ES-I3 (cell line): ENCODE results near the gene APBB1IP.

Source experiments
- H3K36me3 ChIP-seq: 2 replicates; pipeline ENCODE4 v1.6.1; 2013; ENCODE audit warnings: mild to moderate bottlenecking, low read length, control low read depth, moderate library complexity; ENCODE audit not compliant: insufficient read depth
- H3K4me1 ChIP-seq: 2 replicates; pipeline ENCODE4 v1.6.1; 2013; ENCODE audit warnings: mild to moderate bottlenecking, control low read depth, low read length; ENCODE audit not compliant: insufficient read depth
- H3K9ac ChIP-seq: 2 replicates; pipeline ENCODE4 v1.6.1; 2013; ENCODE audit warnings: low read depth, mild to moderate bottlenecking, low read length, moderate library complexity
- H3K9me3 ChIP-seq: 2 replicates; pipeline ENCODE4 v1.6.1; 2013; ENCODE audit warnings: mild to moderate bottlenecking, low read length, moderate library complexity; ENCODE audit not compliant: control insufficient read depth, insufficient read depth

The APBB1IP gene

DNA sequence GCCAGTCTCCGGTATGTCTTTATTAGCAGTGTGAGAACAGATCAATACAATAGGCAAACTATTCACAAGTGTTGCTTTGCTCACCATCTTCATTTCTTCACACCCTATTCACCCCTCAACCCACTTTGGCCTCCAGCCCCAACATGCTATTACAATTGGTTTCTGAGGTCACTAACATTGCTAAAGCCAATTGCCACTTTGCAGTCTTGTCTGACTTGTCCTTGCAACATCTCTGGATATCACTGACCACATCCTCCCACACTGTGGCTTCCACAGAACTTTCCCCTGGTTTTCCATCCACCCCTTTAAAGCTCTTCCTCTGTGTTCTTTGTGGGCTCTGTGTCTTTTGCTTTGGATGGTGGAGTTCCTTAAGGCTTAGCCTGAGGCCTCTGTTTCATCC lies 5.2 kb upstream of the APBB1IP start:
- Histone ChIP-seq H3K9ac (no peak overlapping the region), H3K36me3 (no peaks in the 10 kb centered on the region), H3K4me1 (no peaks in the 10 kb centered on the region), H3K9me3 (no peaks in the 10 kb centered on the region)

DNA sequence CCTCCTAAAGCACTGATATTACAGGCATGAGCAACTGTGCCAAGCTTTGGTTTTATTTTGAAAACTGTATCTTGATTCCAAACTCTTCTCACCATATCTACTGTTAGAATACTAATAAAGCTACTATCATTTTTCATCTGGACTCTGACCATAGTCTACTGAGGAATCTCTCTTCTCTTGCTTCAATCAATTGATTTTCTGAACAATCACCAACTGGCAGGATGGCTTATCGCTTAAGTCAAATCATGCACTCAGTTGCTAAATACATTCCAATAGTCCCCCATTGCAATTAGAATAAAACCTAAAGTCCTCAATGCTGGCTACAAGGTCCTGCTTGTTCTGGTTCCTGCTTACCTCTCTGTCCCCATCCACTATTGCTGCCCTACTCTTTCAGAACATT lies 2.3 kb upstream of the APBB1IP start:
- H3K9me3 ChIP-seq: no peaks in the 10 kb centered on the region
- no peaks in the 10 kb centered on the region for H3K4me1 ChIP-seq
- H3K36me3 ChIP-seq: no peaks in the 10 kb centered on the region
- no peak overlapping the region for H3K9ac ChIP-seq

DNA sequence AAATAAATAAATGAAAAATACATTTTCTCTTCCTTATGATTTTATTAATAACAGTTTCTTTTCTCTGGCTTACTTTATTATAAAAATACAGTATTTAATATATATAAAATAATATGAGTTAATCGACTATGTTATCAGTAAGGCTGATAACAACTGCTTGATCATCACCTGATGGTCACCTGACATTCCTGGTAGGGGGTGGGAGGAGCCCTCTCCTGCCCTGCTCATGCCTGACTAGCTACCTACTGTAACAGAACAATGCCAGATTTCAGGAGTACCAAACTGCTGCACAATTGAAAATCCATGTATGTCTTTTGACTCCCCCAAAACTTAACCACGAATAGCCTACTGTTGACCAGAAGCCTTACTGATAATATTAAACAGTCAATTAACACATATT lies 1.3 kb upstream of the APBB1IP start:
- no peaks in the 10 kb centered on the region for H3K9me3 ChIP-seq
- H3K9ac ChIP-seq: no peak overlapping the region
- H3K36me3 ChIP-seq: no peaks in the 10 kb centered on the region
- H3K4me1 ChIP-seq: no peaks in the 10 kb centered on the region

DNA sequence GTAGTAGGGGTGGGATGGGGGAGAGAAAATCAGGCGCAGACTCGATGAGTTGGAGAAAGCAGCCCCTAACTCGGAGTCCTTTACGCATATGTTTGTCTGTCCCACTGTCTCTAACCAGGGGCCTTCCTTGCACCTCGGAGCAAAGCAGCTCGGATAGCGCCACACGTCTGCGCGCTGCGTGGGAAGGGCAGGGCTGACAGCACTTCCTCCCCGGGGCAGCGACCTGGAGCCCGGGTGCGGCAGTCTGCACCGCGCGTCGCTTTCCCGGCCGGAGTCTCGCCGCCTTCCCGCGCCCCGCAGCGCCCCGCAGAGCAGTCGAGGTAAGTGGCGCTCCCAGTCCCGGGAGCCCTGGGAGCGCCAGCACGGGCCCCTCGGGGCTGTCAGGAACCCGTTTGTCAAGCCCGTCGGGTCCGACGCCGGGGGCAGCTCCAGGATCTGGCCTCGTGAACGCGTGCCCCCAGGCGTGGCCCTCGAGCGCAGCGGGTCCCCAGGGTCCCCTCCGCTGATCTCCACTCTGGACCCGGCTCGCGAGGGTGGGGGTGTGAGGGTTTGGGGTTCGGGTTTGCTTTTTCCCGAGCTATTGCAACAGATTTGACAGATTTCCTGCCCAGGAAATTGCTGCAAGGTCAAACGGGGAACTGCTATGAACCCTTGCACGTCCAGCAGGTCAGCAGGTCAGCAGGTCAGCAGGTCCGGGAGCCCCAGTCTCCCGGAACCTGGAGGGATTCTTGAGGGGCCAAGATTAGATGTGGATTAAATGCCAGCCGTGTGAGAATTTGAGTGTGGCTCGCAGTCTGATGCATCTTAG lies 597 bp downstream of the APBB1IP start:
- no peaks in the 10 kb centered on the region for H3K36me3 ChIP-seq
- no peaks in the 10 kb centered on the region for H3K9me3 ChIP-seq
- peak overlapping the region; percentile 42; the same call in 1 of the 2 replicates for H3K9ac ChIP-seq
- no peaks in the 10 kb centered on the region for H3K4me1 ChIP-seq

DNA sequence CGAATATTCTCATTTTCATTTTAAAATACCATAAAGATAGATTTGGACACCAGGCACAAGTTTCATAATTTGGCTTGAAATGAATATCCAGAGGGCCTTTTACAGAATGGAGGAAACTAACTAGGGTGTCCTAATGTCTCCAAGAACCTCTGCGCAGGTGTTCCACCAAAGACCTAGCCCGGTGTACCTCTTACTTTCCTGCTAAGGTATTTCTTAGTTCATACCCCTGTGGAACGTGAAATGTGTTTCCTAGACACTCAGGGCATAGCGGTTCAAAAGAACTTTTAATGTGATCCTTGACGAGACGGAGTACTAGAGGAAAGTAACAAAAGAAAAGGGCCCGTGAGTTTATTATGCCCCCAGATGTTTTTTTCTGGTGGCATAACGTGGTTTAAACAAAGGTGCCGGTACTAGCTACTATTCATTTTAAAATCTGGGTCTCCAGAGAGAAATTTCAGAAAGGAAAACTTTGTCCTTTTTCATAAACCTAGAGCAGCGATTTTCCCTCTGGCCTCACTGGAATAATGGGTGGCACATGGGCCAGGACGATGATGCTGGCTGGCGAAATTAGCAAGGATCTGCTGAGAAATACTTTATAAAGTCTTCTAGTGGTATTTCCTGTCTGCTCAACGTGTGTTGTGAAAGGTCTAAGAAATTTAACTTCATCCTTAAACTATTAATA lies 1.4 kb downstream of the APBB1IP start:
- no peaks in the 10 kb centered on the region for H3K36me3 ChIP-seq
- H3K4me1 ChIP-seq: no peaks in the 10 kb centered on the region
- no peaks in the 10 kb centered on the region for H3K9me3 ChIP-seq
- H3K9ac ChIP-seq: no peak overlapping the region; the same call in 1 of the 2 replicates

DNA sequence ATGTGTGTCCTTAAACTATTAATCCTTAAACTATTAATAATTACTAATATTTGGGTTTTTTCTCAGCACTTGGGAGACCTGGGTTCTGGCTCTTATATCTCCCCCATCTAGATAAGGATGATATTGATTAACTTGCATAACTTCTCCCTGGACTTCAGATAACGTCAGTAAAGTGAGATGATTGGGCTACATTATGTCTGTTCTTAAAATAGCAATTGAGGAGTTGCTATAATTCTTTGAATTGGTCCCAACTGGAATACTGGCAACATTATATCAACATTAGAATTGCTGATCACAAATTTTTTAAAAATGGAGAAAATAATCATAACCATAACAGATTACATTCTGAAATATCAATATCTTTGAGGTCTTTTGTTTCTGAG lies 1.9 kb downstream of the APBB1IP start:
- Histone ChIP-seq H3K9ac (no peak overlapping the region), H3K36me3 (no peaks in the 10 kb centered on the region)

DNA sequence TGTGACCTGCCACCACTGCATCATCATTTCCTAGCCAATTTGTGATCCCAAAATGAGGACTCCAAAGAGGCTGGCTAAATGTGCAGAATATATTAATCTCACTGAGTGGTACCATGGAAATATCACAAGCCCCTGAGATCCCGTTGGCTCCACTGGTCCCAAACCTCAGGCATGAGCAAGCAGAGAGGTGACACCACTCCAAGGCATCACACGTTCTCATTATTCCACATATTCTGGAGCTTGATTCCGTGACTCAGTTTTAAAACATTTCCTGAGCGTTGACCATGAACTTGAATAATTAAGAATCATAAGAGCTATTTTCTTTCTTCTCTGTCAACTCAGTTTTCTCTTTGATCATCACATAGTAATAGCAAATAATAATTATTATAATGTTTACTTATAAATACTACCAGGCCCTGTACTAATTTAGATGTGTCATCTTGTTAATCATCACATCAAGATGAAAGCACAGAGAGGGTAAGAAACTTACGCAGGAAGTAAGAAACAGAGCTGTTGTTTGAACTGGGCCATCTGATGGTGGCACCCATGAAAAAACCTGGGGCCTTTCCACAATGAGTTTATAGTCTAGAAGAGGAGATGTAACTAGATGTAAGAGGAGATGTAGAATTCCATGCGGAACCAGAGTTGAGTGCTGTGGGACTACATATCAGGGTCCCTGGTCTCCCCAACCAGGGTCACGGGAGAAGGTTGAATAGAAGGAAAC lies 3.5 kb downstream of the APBB1IP start:
- H3K36me3 ChIP-seq: no peaks in the 10 kb centered on the region
- no peaks in the 10 kb centered on the region for H3K9me3 ChIP-seq
- no peaks in the 10 kb centered on the region for H3K4me1 ChIP-seq
- no peak overlapping the region for H3K9ac ChIP-seq

More for the DNA sequence above, 1.9 kb downstream of the APBB1IP start:
- Histone ChIP-seq H3K4me1 (no peaks in the 10 kb centered on the region), H3K9me3 (no peaks in the 10 kb centered on the region)

DNA sequence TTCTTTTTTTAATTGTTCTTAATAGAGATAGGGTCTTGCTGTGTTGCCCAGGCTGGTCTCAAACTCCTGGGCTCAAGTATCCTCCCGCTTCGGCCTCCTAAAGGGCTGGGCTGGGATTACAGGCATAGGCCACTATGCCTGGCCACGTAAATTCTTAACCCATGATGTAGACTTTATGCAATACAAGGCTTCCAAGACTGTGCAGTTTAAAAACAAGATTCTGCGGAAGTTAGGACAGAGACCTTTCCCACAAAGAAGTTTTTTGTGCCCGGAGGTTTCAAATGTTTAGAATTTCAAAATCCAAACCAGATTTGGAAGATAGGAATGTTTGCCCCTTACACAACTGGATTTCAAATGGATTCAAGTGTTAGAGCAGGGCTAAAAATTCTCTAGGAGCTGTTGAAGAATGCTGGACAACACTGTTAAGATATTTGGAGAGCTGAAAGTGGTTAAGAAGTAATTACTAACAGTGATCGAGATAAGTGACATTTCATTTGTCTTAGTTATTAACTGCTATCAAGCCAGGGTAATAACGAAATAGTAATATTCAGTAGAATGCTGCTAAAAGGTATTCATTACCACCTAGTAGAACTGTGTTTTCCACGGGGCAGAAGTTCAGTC lies 7.4 kb downstream of the APBB1IP start:
- no peaks in the 10 kb centered on the region for H3K9me3 ChIP-seq
- H3K9ac ChIP-seq: no peak overlapping the region
- H3K36me3 ChIP-seq: no peaks in the 10 kb centered on the region
- no peaks in the 10 kb centered on the region for H3K4me1 ChIP-seq

DNA sequence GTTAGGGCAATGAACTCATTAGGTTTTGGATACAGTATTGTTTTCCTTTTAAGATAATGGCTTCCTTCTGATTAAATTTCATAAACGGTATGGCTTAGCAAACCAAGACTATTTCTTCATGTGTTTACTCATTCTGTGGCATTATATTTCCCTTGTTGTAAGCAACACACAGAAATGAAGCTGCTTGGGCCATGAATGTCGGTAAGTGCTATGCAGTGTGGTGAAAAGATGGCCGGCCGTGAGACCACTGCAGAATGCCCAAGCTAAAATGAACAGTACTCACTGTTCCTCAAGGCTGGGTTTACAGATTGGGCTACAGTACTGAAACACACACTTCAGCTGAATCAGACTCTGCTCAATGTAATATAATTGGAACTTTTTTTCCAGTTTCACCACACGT lies 8.1 kb downstream of the APBB1IP start:
- H3K9ac ChIP-seq: no peak overlapping the region
- no peaks in the 10 kb centered on the region for H3K4me1 ChIP-seq
- no peaks in the 10 kb centered on the region for H3K9me3 ChIP-seq
- H3K36me3 ChIP-seq: no peaks in the 10 kb centered on the region

DNA sequence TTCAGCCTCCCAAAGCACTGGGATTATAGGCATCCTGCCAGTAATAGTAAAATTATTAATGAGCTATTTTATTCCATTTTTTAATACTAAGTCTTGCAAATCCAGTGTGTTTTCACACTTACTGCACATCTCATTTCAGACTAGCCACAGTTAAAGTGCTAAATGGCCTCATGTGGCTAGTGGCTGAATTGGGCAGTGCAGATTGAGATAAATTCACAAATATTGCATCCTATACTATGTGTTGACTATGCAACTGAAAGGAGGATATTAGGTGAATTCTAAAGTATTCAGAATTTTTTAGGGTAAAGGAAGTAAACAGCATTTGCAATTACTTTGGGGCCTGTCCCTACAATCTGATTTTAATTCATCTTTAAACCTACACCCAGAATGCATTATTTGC lies 10.2 kb downstream of the APBB1IP start:
- Histone ChIP-seq H3K36me3 (no peaks in the 10 kb centered on the region), H3K4me1 (no peaks in the 10 kb centered on the region), H3K9ac (no peak overlapping the region), H3K9me3 (no peaks in the 10 kb centered on the region)

DNA sequence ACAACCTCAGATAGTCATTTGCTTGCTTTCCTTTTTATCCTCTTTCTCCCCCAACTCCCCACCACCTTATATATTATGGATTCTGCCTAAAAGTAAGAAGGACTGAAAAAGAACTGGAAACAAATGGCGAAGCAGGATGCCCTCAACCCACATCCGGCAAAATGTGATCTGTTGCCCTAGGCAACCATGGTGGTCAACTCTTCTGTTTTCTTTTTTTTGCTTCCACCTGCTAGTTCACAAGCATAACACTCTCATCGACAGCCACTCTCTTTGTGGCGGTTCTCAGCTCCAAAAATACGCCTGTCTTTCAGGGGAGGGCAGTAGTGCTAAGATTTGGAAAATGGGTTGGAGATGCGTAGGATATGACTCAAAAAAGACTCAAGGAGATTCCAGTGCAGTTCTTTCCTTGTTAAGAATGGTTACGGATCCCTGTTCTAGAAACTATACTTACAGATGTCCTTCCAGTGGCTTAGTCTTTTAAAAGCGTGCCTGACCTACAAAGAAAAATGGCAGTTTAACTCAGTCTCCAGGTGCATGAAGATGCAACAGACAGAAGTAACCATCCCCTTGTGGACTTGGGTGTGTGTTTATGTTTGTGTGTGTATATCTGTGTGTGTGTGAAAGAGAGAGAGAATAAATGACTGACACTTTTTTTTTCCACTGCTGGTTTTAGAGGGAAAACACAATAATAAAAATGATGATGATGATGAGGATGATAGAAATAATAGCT lies 10.7 kb downstream of the APBB1IP start:
- H3K4me1 ChIP-seq: no peaks in the 10 kb centered on the region
- H3K9me3 ChIP-seq: no peaks in the 10 kb centered on the region
- no peaks in the 10 kb centered on the region for H3K36me3 ChIP-seq
- H3K9ac ChIP-seq: no peak overlapping the region

DNA sequence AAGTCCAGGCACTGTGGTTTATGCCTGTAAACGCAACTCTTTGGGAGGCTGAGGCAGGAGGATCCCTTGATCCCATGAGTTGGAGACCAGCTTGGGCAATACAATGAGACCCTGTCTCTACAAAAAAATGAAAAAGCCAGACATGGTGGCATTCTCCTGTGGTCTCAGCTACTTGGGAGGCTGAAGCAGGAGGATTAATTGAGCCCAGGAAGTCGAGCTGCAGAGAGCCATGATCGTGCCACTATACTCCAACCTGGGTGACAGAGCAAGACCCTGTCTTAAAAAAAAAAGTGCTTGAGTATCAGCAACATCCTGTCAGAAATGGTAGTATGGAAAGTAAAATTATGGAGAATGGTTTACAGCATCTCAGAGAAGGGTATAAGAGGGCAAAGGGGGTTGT lies 11.6 kb downstream of the APBB1IP start:
- no peak overlapping the region for H3K9ac ChIP-seq
- no peaks in the 10 kb centered on the region for H3K36me3 ChIP-seq
- H3K9me3 ChIP-seq: no peaks in the 10 kb centered on the region
- H3K4me1 ChIP-seq: no peaks in the 10 kb centered on the region

DNA sequence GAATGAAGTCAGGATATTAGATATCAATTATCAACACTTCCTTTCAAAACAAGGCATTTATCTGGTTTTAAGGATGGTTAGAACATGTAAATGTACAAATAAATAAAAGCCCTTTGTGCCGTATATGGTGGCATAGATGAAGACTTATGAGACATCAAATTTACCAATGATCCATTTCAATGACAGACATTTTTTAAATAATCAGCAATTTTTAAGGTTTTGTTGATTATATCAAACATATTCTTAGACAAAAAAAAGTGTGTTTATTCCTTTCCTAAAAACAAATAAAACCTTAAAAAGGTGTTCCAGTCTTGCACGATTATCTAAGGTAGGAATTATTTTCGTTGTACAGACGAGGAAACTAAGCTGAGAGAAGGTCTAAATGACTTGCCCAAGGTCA lies 13.8 kb downstream of the APBB1IP start:
- no peaks in the 10 kb centered on the region for H3K9me3 ChIP-seq
- no peak overlapping the region for H3K9ac ChIP-seq
- no peaks in the 10 kb centered on the region for H3K36me3 ChIP-seq
- H3K4me1 ChIP-seq: no peaks in the 10 kb centered on the region

DNA sequence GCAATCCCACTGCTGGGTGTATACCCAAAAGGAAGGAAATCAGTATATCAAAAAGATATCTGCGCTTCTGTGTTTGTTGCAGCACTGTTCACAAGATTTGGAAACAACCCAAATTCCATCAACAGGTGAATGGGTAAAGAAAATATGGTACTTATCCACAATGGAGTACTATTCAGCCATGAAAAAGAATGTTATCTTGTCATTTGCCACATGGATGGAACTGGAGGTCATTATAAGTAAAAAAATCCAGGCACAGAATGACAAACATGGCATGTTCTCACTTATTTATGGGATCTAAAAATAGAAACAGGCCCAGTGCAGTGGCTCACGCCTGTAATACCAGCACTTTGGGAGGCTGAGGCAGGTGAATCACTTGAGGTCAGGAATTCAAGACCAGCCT lies 15.7 kb downstream of the APBB1IP start:
- Histone ChIP-seq H3K36me3 (no peaks in the 10 kb centered on the region), H3K4me1 (no peaks in the 10 kb centered on the region), H3K9me3 (no peaks in the 10 kb centered on the region), H3K9ac (no peak overlapping the region)
